GM13977 (cell line): ENCODE measurements around the gene SLC38A3.

ENCODE experiments used
- DNase-seq: peaks from one replicate; pipeline ENCODE4 v3.0.0; 2012; ENCODE audit warnings: low spot score
- CTCF ChIP-seq: IDR thresholded peaks from 2 replicates; pipeline ENCODE4 v1.5.1; 2012; ENCODE audit warnings: mild to moderate bottlenecking, control low read depth; ENCODE audit not compliant: insufficient read depth; ENCODE audit errors: extremely low read depth, missing control alignments
- in situ Hi-C: fragments of 300-500 bp; cut with MboI; formaldehyde crosslinking; loops from one replicate; pipeline ENCODE4 v1.12.0; 2022; ENCODE audit warnings: low sequenced_read_pairs, low pct_unique_long_range_greater_than_20kb, mixed read lengths, inconsistent platforms; ENCODE audit not compliant: unreplicated experiment

SLC38A3 gene

DNA sequence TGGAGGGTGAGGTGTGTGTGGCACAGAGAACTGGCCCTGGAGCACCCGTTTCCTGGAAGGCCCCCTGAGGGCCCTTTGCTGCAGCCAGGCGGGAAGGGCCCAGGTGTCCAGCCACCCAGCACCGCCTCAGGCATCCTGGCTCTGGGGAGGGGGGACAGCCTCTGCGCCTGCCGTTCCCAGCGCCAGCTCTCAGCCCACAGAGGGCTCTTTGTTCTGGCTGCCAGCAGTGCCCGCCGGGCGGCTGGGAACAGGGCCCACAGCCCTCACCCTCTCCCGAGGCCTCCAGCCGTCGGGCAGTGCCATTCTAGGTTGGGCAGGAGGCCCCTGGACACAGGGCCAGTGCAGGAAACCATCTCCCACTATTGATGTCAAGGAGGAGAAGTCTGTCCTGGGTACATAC lies 8.3 kb downstream of the SLC38A3 start:
- TF ChIP-seq CTCF, result no peak
- in situ Hi-C loops, result no loop called here
- no peak for DNase-seq

GRCh38 chr3:50214824-50215223 lies 9.8 kb downstream of the SLC38A3 start:
- TF ChIP-seq CTCF, result no peak
- in situ Hi-C loops, result no loop called here
- DNase-seq, result no peak

DNA sequence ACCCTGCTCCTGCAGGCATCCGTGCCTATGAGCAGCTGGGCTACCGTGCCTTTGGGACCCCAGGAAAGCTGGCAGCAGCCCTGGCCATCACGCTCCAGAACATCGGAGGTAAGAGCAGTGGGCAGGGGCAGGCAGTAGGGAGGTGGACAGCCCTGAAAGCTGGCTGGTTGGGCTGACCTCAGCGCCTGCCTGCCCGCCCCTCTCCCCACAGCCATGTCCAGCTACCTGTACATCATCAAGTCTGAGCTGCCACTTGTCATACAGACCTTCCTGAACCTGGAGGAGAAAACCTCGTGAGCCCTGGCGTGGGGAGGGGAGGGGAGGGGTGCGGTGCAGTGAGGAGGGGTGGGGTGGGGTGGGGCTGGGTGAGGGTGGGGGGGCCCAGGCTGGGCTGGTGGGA lies 10.5 kb downstream of the SLC38A3 start:
- in situ Hi-C loops, result no loop called here
- no peak for DNase-seq
- TF ChIP-seq CTCF, result no peak

- DNase-seq, result no peak
- in situ Hi-C loops, result no loop called here
- TF ChIP-seq CTCF, result no peak
Measured at GRCh38 chr3:50217681-50218080, 12.6 kb downstream of the SLC38A3 start.

- no peak for TF ChIP-seq CTCF
- in situ Hi-C loops, result no loop called here
Measured at GRCh38 chr3:50218448-50218847, 13.4 kb downstream of the SLC38A3 start.

GRCh38 chr3:50219285-50219684 lies 14.2 kb downstream of the SLC38A3 start:
- in situ Hi-C loops, result no loop called here
- no peak for DNase-seq
- TF ChIP-seq CTCF, result no peak

More at GRCh38 chr3:50218448-50218847, 13.4 kb downstream of the SLC38A3 start:
- DNase-seq, result no peak

DNA sequence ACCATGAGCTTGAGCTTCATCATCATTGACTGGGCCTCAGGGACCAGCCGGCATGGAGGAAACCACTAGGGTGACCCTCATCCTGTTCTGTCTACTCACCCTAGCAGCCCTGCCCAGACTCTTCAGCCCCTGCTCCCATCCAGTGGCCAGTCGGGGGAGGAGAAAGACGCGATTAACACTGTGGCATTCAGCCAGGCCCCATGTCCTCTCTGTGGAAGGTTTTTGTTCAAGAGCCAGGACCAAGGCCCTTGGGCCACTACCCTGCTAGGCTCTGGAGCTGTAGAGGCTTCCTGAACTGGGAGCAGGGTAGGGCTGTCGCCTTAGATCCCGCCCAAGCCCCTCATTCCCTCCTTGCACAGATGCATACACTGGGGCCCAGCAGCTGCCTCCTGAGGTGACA lies 15.0 kb downstream of the SLC38A3 start:
- in situ Hi-C loops, result loop anchor here (10.0 kb wide), 1 partner anchor 55 kb away; the partner anchor contains the start of gene LSMEM2
- TF ChIP-seq CTCF, result no peak
- no peak for DNase-seq
